ENCODE measurements around the gene EGR2. TPM values are rescaled to one million over a fixed set of nuclear protein-coding genes. Genes with fewer than 3 reads are reported as not detected.

Gene EGR2
- total and polyA plus RNA-seq, 7 experiments from 2014 or later, result 0.15 to 14.2 (median 1.7) TPM; not detected in 1

- H3K36me3 ChIP-seq (ENCODE audit: control insufficient read depth in 2 of 3, insufficient read depth in 3 of 3, low read length in 3 of 3), result no peaks in the 10 kb centered on the region
- peaks cover 0 to 9% (median 0%) of the 10 kb centered on the region in 3 experiments for H3K9me3 ChIP-seq (ENCODE audit: control insufficient read depth in 2 of 3, low read length in 3 of 3)
- Mint-ChIP-seq H3K36me3 (peaks cover 0 to 17% (median 4%) of the 10 kb centered on the region in 5 donors), H3K4me3 (no peak overlapping the region), H3K27me3 (peaks cover 0 to 17% (median 4%) of the 10 kb centered on the region in 5 donors), H3K27ac (no peak overlapping the region), H3K9me3 (peaks cover 4 to 24% (median 14%) of the 10 kb centered on the region in 11 donors), H3K4me1 (peaks cover 4 to 25% (median 15%) of the 10 kb centered on the region in 7 donors)
- CTCF ChIA-PET, result no interaction called here
- H3K27me3 ChIP-seq (ENCODE audit: control insufficient read depth in 2 of 2, insufficient read depth in 2 of 2, low read length in 2 of 2), result no peaks in the 10 kb centered on the region
- DNase-seq (no peak), ATAC-seq (no peak)
- POLR2A ChIA-PET, result no interaction called here
- no peak overlapping the region for H3K4me3 ChIP-seq (ENCODE audit: low read length)
- H3K4me1 ChIP-seq (ENCODE audit: control insufficient read depth in 2 of 2, insufficient read depth in 2 of 2, low read length in 2 of 2), result no peaks in the 10 kb centered on the region
- H3K27ac ChIP-seq (ENCODE audit: low read depth, low read length), result no peak overlapping the region
- intact Hi-C loops (cut with micrococcal nuclease), result no loop called here
Observed at GRCh38 chr10:62843600-62843999, 27.4 kb upstream of the EGR2 start.

GRCh38 chr10:62842983-62843382 is 26.8 kb upstream of the EGR2 start:
- no peaks in the 10 kb centered on the region for H3K36me3 ChIP-seq (ENCODE audit: control insufficient read depth in 2 of 3, insufficient read depth in 3 of 3, low read length in 3 of 3)
- no peak for DNase-seq
- intact Hi-C loops (cut with micrococcal nuclease), result no loop called here
- H3K27me3 ChIP-seq (ENCODE audit: control insufficient read depth in 2 of 2, insufficient read depth in 2 of 2, low read length in 2 of 2), result no peaks in the 10 kb centered on the region
- Mint-ChIP-seq H3K4me1 (peaks cover 4 to 25% (median 15%) of the 10 kb centered on the region in 7 donors), H3K27me3 (peaks cover 0 to 17% (median 4%) of the 10 kb centered on the region in 5 donors), H3K36me3 (peaks cover 0 to 14% (median 4%) of the 10 kb centered on the region in 5 donors), H3K27ac (no peak overlapping the region), H3K9me3 (peaks cover 0 to 18% (median 13%) of the 10 kb centered on the region in 11 donors), H3K4me3 (no peak overlapping the region)
- H3K4me1 ChIP-seq (ENCODE audit: control insufficient read depth in 2 of 2, insufficient read depth in 2 of 2, low read length in 2 of 2), result no peaks in the 10 kb centered on the region
- peaks cover 0 to 9% (median 0%) of the 10 kb centered on the region in 3 experiments for H3K9me3 ChIP-seq (ENCODE audit: control insufficient read depth in 2 of 3, low read length in 3 of 3)
- ATAC-seq, result no peak
- no peak overlapping the region for H3K27ac ChIP-seq (ENCODE audit: low read depth, low read length)
- CTCF ChIA-PET, result no interaction called here
- H3K4me3 ChIP-seq (ENCODE audit: low read length), result no peak overlapping the region
- POLR2A ChIA-PET, result no interaction called here

GRCh38 chr10:62839590-62839989 is 23.4 kb upstream of the EGR2 start:
- DNase-seq (no peak), ATAC-seq (no peak)
- ChIA-PET POLR2A (no interaction called here), CTCF (no interaction called here)
- H3K9me3 ChIP-seq (ENCODE audit: control insufficient read depth in 2 of 3, low read length in 3 of 3), result no peaks in the 10 kb centered on the region
- H3K4me1 Mint-ChIP-seq, result peaks cover 0 to 17% (median 10%) of the 10 kb centered on the region in 7 donors
- H3K36me3 Mint-ChIP-seq, result peaks cover 0 to 2% (median 0%) of the 10 kb centered on the region in 5 donors
- H3K4me3 ChIP-seq (ENCODE audit: low read length), result no peak overlapping the region
- H3K27me3 ChIP-seq (ENCODE audit: control insufficient read depth in 2 of 2, insufficient read depth in 2 of 2, low read length in 2 of 2), result peaks cover 0 to 1% of the 10 kb centered on the region in 2 donors
- peaks cover 4 to 34% (median 9%) of the 10 kb centered on the region in 5 donors for H3K27me3 Mint-ChIP-seq
- no peak overlapping the region for H3K27ac Mint-ChIP-seq
- H3K4me3 Mint-ChIP-seq, result no peak overlapping the region
- H3K4me1 ChIP-seq (ENCODE audit: control insufficient read depth in 2 of 2, insufficient read depth in 2 of 2, low read length in 2 of 2), result no peaks in the 10 kb centered on the region
- no peak overlapping the region for H3K27ac ChIP-seq (ENCODE audit: low read depth, low read length)
- H3K36me3 ChIP-seq (ENCODE audit: control insufficient read depth in 2 of 3, insufficient read depth in 3 of 3, low read length in 3 of 3), result no peaks in the 10 kb centered on the region
- no peaks in the 10 kb centered on the region for H3K9me3 Mint-ChIP-seq
- intact Hi-C loops (cut with micrococcal nuclease), result no loop called here

- Histone ChIP-seq H3K4me1 (ENCODE audit: control insufficient read depth in 2 of 2, insufficient read depth in 2 of 2, low read length in 2 of 2) (no peaks in the 10 kb centered on the region), H3K4me3 (ENCODE audit: low read length) (no peak overlapping the region), H3K27me3 (ENCODE audit: control insufficient read depth in 2 of 2, insufficient read depth in 2 of 2, low read length in 2 of 2) (peaks cover 0 to 3% of the 10 kb centered on the region in 2 donors), H3K9me3 (ENCODE audit: control insufficient read depth in 2 of 3, low read length in 3 of 3) (no peaks in the 10 kb centered on the region), H3K27ac (ENCODE audit: low read depth, low read length) (no peak overlapping the region), H3K36me3 (ENCODE audit: control insufficient read depth in 2 of 3, insufficient read depth in 3 of 3, low read length in 3 of 3) (no peaks in the 10 kb centered on the region)
- intact Hi-C loops (cut with micrococcal nuclease), result no loop called here
- CTCF ChIA-PET, result interaction anchor here (1.3 kb wide), 1 partner anchor 223 kb away, joined by 3 read pairs; no protein-coding TSS in a partner anchor
- Mint-ChIP-seq H3K27me3 (peaks cover 7 to 23% (median 12%) of the 10 kb centered on the region in 5 donors), H3K36me3 (no peaks in the 10 kb centered on the region), H3K4me1 (no peaks in the 10 kb centered on the region), H3K4me3 (no peak overlapping the region), H3K27ac (no peak overlapping the region), H3K9me3 (no peaks in the 10 kb centered on the region)
- POLR2A ChIA-PET, result interaction anchor here (0.9 kb wide), 1 partner anchor 936 kb away, joined by 3 read pairs; no protein-coding TSS in a partner anchor
- DNase-seq, result no peak
- no peak for ATAC-seq
Observed at GRCh38 chr10:62831346-62831745, 15.2 kb upstream of the EGR2 start.

- H3K27ac Mint-ChIP-seq, result no peak overlapping the region
- Histone ChIP-seq H3K9me3 (ENCODE audit: control insufficient read depth in 2 of 3, low read length in 3 of 3) (no peaks in the 10 kb centered on the region), H3K27me3 (ENCODE audit: control insufficient read depth in 2 of 2, insufficient read depth in 2 of 2, low read length in 2 of 2) (peaks cover 0 to 3% of the 10 kb centered on the region in 2 donors), H3K4me3 (ENCODE audit: low read length) (no peak overlapping the region), H3K36me3 (ENCODE audit: control insufficient read depth in 2 of 3, insufficient read depth in 3 of 3, low read length in 3 of 3) (no peaks in the 10 kb centered on the region), H3K27ac (ENCODE audit: low read depth, low read length) (no peak overlapping the region), H3K4me1 (ENCODE audit: control insufficient read depth in 2 of 2, insufficient read depth in 2 of 2, low read length in 2 of 2) (no peaks in the 10 kb centered on the region)
- no peak overlapping the region for H3K4me3 Mint-ChIP-seq
- CTCF ChIA-PET, result no interaction called here
- no peaks in the 10 kb centered on the region for H3K4me1 Mint-ChIP-seq
- ATAC-seq, result no peak
- H3K9me3 Mint-ChIP-seq, result no peaks in the 10 kb centered on the region
- H3K36me3 Mint-ChIP-seq, result no peaks in the 10 kb centered on the region
- DNase-seq, result no peak
- intact Hi-C loops (cut with micrococcal nuclease), result no loop called here
- peaks cover 7 to 21% (median 12%) of the 10 kb centered on the region in 5 donors for H3K27me3 Mint-ChIP-seq
- POLR2A ChIA-PET, result interaction anchor here (0.9 kb wide), 1 partner anchor 936 kb away, joined by 3 read pairs; no protein-coding TSS in a partner anchor
Observed at GRCh38 chr10:62830679-62831078, 14.5 kb upstream of the EGR2 start.

- intact Hi-C loops (cut with micrococcal nuclease), result no loop called here
- no peaks in the 10 kb centered on the region for H3K9me3 Mint-ChIP-seq
- H3K4me1 ChIP-seq (ENCODE audit: control insufficient read depth in 2 of 2, insufficient read depth in 2 of 2, low read length in 2 of 2), result no peaks in the 10 kb centered on the region
- no peaks in the 10 kb centered on the region for H3K4me1 Mint-ChIP-seq
- no peaks in the 10 kb centered on the region for H3K36me3 ChIP-seq (ENCODE audit: control insufficient read depth in 2 of 3, insufficient read depth in 3 of 3, low read length in 3 of 3)
- H3K4me3 Mint-ChIP-seq, result no peak overlapping the region
- no peak overlapping the region for H3K4me3 ChIP-seq (ENCODE audit: low read length)
- ATAC-seq (no peak), DNase-seq (no peak)
- H3K9me3 ChIP-seq (ENCODE audit: control insufficient read depth in 2 of 3, low read length in 3 of 3), result no peaks in the 10 kb centered on the region
- ChIA-PET CTCF (no interaction called here), POLR2A (interaction anchor here (0.7 kb wide), 1 partner anchor 161 kb away, joined by 3 read pairs; no protein-coding TSS in a partner anchor)
- H3K36me3 Mint-ChIP-seq, result no peaks in the 10 kb centered on the region
- H3K27ac ChIP-seq (ENCODE audit: low read depth, low read length), result no peak overlapping the region
- H3K27me3 ChIP-seq (ENCODE audit: control insufficient read depth in 2 of 2, insufficient read depth in 2 of 2, low read length in 2 of 2), result peaks cover 0 to 2% of the 10 kb centered on the region in 2 donors
- no peak overlapping the region for H3K27ac Mint-ChIP-seq
- peaks cover 7 to 17% (median 12%) of the 10 kb centered on the region in 5 donors for H3K27me3 Mint-ChIP-seq
Observed at GRCh38 chr10:62829622-62830021, 13.5 kb upstream of the EGR2 start.

- Mint-ChIP-seq H3K9me3 (no peaks in the 10 kb centered on the region), H3K4me1 (no peaks in the 10 kb centered on the region), H3K27me3 (peaks cover 0 to 11% (median under 1%) of the 10 kb centered on the region in 5 donors), H3K4me3 (no peak overlapping the region), H3K27ac (no peak overlapping the region), H3K36me3 (no peaks in the 10 kb centered on the region)
- Histone ChIP-seq H3K27me3 (ENCODE audit: control insufficient read depth in 2 of 2, insufficient read depth in 2 of 2, low read length in 2 of 2) (no peaks in the 10 kb centered on the region), H3K4me1 (ENCODE audit: control insufficient read depth in 2 of 2, insufficient read depth in 2 of 2, low read length in 2 of 2) (no peaks in the 10 kb centered on the region), H3K36me3 (ENCODE audit: control insufficient read depth in 2 of 3, insufficient read depth in 3 of 3, low read length in 3 of 3) (no peaks in the 10 kb centered on the region), H3K9me3 (ENCODE audit: control insufficient read depth in 2 of 3, low read length in 3 of 3) (no peaks in the 10 kb centered on the region), H3K27ac (ENCODE audit: low read depth, low read length) (no peak overlapping the region), H3K4me3 (ENCODE audit: low read length) (no peak overlapping the region)
- ChIA-PET CTCF (no interaction called here), POLR2A (interaction anchor here (0.6 kb wide), 1 partner anchor 110 kb away, joined by 5 read pairs; no protein-coding TSS in a partner anchor)
- ATAC-seq (no peak), DNase-seq (no peak)
- intact Hi-C loops (cut with micrococcal nuclease), result no loop called here
Observed at GRCh38 chr10:62826273-62826672, 10.1 kb upstream of the EGR2 start.
